HUDEP-2 (cell line): ENCODE results near the gene GAS7.
"Not testable (repeated sequence)": the region's sequence is repeated elsewhere in the genome, so short reads cannot be mapped to it uniquely, and the experiment has no call there.

Experiments used
- DNase-seq, 76 experiments: peaks; one replicate each; lab custom pipeline; 2025; ENCODE audit not compliant: unreplicated experiment in 76 of 76; lab: John Stamatoyannopoulos, UW

Gene GAS7

DNA sequence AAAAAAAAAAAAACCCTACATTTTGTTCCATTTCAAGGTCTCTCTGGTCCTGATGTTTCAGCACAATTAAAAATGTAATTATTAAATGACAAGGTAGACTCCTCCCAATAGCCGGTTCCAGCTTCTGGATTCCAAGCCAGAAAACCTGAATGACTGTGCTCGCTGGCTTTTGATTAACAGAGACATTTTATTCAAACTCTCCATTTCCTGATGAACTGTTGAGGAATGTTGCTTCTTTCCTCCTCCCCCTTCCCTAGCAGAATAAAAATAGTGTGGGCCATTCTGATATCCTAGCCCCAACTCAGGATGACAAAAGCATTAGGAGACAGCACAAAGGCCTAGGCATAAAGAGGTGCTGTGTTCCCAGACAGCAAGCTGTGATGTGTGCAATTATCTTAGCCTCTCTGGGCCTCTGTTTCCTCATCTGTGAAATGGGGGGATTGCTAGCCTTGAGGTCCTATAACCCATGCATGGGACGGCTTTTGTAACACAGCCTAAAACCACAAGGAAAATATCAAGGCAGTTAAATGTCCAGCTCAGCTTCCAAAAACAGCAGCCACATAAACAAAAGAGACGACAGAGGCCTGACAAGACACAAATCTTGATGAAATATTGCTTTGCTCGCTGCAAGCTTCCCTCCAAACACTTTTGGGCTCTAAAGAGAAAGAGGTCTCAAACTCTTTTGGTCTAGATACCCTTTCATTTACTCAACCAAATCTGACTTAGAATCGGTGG lies 166.1 kb downstream of the GAS7 start:
- no peak for DNase-seq

- no peak for DNase-seq
Observed at GRCh38 chr17:10031606-10032005, 166.8 kb downstream of the GAS7 start.

DNA sequence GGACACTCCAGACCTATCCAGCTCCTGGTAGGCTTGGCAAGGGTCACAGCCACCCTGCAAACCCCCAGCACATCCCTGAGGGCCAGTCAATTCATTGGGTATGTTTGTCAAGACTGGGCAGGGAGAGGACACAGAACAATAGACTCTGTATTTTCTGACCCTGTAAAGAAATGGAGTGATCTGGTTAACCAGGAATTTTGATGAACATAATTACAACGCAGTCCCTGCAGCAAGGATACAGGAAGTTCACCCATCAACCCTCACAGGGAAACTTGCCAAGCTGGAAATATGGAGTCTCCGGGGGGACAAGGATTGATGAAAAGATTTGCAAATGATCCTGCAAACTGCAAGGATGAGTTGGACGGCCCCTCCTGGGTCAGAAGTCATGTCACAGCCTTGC lies 167.3 kb downstream of the GAS7 start:
- no peak for DNase-seq

- DNase-seq: no peak
Observed at GRCh38 chr17:10029129-10029528, 169.3 kb downstream of the GAS7 start.

DNA sequence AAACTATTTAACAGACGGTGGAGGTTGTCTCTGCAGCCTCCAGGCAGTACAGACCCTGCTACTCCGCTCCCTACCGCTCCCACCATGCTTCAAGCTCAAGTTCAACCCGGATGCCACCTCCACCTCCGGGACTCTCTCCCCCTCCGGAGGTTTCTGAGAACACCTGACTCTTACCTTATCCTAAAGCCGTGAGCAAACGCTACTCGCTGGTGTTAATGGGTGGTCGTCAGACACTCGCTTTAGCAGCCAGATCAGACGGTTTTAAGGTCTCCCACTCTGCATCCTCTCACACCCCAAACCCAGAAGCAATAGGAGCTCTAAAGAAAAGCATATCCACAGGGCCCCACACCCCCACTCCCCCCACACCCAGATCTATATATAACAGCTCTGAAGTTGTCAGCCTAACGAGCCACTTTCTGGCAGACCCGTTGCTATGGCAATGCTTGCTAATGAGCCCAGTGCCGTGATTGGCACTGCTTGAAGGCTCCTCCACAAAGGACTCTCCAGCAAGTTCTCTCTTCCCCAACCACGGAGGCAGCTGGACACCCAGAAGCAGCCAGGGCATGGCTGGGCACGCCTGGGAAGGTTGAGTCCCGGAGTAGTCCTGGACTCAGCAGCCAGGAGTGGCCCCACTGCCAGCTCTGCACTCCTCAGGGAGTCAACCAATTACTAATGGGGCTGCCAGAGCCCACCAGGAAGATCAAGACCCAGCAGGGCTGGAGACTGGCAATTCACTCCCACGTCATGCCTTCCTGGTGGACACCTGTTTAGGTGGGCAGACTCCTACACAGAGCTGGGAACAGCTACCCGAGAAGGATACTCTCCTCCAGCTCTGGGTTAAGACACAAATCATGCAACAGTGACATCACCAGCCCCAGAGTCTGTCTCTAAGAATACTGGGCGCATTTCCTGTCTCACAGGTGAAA lies 172.2 kb downstream of the GAS7 start:
- DNase-seq: no peak

GRCh38 chr17:10025224-10025623 lies 173.2 kb downstream of the GAS7 start:
- DNase-seq: no peak

- no peak for DNase-seq
Observed at GRCh38 chr17:10022416-10022815, 176.0 kb downstream of the GAS7 start.

- no peak for DNase-seq
Observed at GRCh38 chr17:10021272-10021984, 177.0 kb downstream of the GAS7 start.

DNA sequence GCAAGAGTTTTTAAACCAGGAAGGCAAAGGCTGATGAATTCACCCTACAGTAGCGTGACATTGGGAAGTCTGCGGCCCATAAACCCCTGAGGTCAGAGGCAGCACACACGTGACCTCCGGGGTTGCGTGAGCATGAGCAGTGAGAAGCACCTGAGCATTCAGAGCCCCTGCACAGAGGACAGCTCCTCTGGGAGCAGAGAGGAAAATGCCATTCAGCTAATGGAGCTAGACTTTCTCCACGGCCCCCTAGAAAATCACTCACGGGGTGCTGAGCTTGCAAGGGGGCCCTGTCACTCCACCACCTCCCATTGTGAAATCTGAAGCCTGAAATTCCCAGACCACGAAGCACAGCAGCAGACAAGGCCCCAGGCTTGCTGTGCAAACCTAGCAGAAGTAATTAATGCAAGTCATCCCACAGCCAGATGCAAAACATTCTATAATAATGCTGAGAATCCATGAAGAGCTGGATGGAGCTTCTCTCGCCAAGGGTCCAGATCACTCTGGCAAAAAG lies 178.4 kb downstream of the GAS7 start:
- no peak for DNase-seq

- DNase-seq: no peak
Observed at GRCh38 chr17:10018461-10018891, 179.9 kb downstream of the GAS7 start.

DNA sequence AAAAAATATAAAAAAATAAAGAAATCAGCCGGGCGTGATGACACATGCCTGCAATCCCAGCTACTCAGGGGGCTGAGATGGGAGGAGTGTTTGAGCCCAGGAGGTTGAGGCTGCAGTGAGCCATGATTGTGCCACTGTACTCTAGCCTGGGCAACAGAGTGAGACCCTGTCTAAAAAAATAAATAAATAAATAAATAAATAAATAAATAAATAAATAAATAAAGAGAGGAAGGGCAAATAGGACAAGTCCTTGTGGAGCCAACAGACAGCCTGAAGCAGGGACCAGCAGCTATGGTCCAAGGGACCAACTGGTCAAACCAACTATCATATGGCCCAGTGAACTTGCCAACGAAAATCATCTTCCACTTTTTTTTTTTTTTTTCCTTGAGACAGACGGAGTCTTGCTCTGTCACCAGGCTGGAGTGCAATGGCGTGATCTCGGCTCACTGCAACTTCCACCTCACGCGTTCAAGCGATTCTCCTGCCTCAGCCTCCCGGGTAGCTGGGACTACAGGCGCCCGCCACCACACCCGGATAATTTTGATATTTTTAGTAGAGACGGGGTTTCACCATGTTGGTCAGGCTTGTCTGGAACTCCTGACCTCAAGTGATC lies 181.3 kb downstream of the GAS7 start:
- not testable (repeated sequence) for DNase-seq

- no peak for DNase-seq
Observed at GRCh38 chr17:10013365-10014112, 184.9 kb downstream of the GAS7 start.

DNA sequence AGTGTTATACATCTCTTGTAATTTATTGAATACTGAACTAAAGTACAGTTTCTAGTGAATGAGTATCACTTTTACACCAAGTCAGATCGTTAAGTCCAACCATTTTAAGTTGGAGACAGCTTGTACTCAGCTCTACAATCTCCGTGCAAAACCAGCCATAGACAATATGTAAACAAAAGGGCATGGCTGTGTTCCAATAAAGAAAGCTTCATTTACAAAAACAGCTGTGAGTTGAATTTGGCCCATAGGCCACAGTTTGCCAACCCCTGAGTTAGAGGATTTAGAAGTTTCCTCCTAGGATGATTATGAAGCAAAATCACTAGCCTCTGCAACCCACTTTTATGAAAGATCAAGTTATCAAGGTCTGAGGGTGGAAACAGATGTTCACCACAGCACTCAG lies 187.7 kb downstream of the GAS7 start:
- no peak for DNase-seq

DNA sequence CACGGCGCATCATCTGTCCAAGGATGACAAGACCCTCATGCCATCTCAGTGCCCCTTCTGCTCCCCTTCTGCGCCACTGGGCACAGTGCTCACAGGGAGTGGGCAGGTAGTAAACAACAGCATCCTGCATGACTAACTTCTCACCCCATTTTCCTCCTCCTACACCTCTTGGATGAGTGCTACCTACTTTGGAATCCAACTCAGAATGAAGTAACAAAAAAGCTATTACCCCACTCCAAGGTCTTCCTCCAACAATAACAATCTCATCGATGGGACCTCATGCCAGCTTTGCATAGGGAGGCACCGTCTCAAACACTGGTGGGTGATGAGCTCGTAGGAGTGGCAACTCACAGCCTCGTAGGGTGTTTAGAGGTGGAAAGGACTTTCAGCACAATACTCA lies 194.7 kb downstream of the GAS7 start:
- DNase-seq: no peak

- DNase-seq: not testable (repeated sequence)
Observed at GRCh38 chr17:10002567-10003360, 195.6 kb downstream of the GAS7 start.

- DNase-seq: no peak
Observed at GRCh38 chr17:10001306-10001873, 197.0 kb downstream of the GAS7 start.

- no peak for DNase-seq
Observed at GRCh38 chr17:9999919-10000695, 198.3 kb downstream of the GAS7 start.

GRCh38 chr17:9998060-9998459 lies 200.3 kb downstream of the GAS7 start:
- no peak for DNase-seq
